Measurements from ENCODE around the gene DEPDC1B. TPM values are rescaled to one million over a fixed set of nuclear protein-coding genes. Genes with fewer than 3 reads are reported as not detected.

Gene DEPDC1B
- total and polyA plus RNA-seq, 2 of the 8 experiments (the other 6 are each of a cell fraction or from before 2014, with no cell fraction given) = 30.8 to 67.4 TPM

DNA sequence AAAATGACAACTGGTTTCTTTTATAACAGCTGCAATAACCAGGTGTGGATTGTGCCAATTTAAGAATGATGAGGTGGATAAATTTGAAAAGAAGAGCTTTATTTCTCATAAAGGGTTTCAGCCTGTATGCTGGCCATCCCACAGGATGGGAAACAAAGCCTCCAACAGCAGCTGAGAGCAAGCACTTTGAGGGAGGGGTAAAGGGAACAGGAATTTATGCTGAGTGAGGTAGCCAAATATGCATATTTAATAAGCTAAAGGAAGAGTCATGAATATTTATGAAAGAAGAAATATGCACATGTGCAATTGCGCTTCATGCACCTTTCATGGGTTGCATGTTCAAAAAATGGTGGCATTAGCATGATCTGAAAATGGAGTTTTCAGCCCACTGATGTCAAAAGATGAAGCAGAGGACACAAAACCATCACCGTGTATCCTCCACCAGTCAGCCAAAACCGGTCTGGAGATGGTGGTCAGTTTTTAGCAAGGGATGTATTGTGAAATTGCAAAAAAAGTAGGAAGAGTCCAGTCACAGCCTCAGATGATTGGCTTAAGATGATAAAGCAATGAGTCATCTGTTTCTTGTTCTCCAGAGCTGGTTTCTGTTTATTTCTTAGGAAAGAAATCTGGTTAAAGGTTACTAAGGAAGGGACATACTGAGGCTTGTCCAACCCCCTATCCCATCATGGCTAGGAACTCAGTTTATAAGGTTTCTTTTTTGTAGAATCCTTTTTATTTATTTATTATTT lies 47.9 kb downstream of the DEPDC1B start:
- Histone ChIP-seq H4K5ac (ENCODE audit: insufficient read length, low read depth, low read length) (no peak overlapping the region), H3K27ac (ENCODE audit: low read depth, low read length) (no peak overlapping the region), H2AFZ (ENCODE audit: low read length) (no peak overlapping the region), H3K4ac (replicated peaks; ENCODE audit: insufficient read length, low read depth, low read length) (no peak overlapping the region), H3K14ac (ENCODE audit: insufficient read length) (no peak overlapping the region), H3K9ac (replicated peaks in 1 of 4; ENCODE audit: extremely low read depth in 1 of 4, low read depth in 3 of 4, low read length in 3 of 4) (no peak overlapping the region), H2BK120ac (replicated peaks; ENCODE audit: low read depth, low read length) (no peak overlapping the region), H3K36me3 (ENCODE audit: control insufficient read depth in 2 of 4, insufficient read depth in 4 of 4, low read length in 3 of 4) (peaks cover 0 to 3% (median under 1%) of the 10 kb centered on the region in 4 experiments; a peak in 4 of 8 replicates), H3K9me3 (ENCODE audit: insufficient read depth in 2 of 2, low read depth in 1 of 2, low read length in 1 of 2) (peaks cover 3 to 7% of the 10 kb centered on the region in 2 experiments; a peak in 2 of 4 replicates), H3K23ac (ENCODE audit: insufficient read length) (no peak overlapping the region), H3K79me1 (ENCODE audit: low read depth, low read length) (no peaks in the 10 kb centered on the region), H2BK15ac (ENCODE audit: low read length) (no peak overlapping the region), H2BK20ac (ENCODE audit: low read length) (no peak overlapping the region), H3K4me1 (replicated peaks in 1 of 4; ENCODE audit: control insufficient read depth in 3 of 4, insufficient read depth in 4 of 4, low read length in 3 of 4) (no peaks in the 10 kb centered on the region), H3K23me2 (ENCODE audit: low read depth, low read length) (no peaks in the 10 kb centered on the region), H2BK5ac (ENCODE audit: low read depth, low read length) (no peak overlapping the region), H4K91ac (replicated peaks; ENCODE audit: insufficient read length, low read length) (no peak overlapping the region), H2AK5ac (ENCODE audit: low read depth, low read length) (no peak overlapping the region), H3K18ac (ENCODE audit: extremely low read depth, low read length) (no peak overlapping the region), H4K8ac (ENCODE audit: extremely low read depth, insufficient read depth, low read length) (no peak overlapping the region), H2BK12ac (ENCODE audit: low read depth, low read length) (no peak overlapping the region), H3K27me3 (replicated peaks in 1 of 4; ENCODE audit: control insufficient read depth in 3 of 4, extremely low read depth in 1 of 4, insufficient read depth in 3 of 4, low read length in 3 of 4) (no peaks in the 10 kb centered on the region), H3K56ac (replicated peaks; ENCODE audit: insufficient read length, low read depth, low read length) (no peak overlapping the region), H4K20me1 (replicated peaks in 1 of 2; ENCODE audit: control insufficient read depth in 1 of 2, insufficient read depth in 2 of 2, low read length in 2 of 2) (peaks cover 0 to 2% of the 10 kb centered on the region in 2 experiments), H3K4me3 (ENCODE audit: extremely low read depth in 1 of 4, insufficient read depth in 2 of 4, low read depth in 3 of 4, low read length in 4 of 4) (no peak overlapping the region), H3K79me2 (ENCODE audit: control insufficient read depth in 1 of 2, insufficient read depth in 2 of 2, low read length in 2 of 2) (peaks cover 0 to 19% of the 10 kb centered on the region in 2 experiments; a peak in 2 of 4 replicates), H3K4me2 (ENCODE audit: insufficient read depth in 1 of 2, low read depth in 2 of 2, low read length in 2 of 2) (no peak overlapping the region)
- 96% methylated on average over 3 of the region's 3 CpGs; no CpG with 5 or more reads in 1 of the 2 experiments for WGBS, 2 experiments (ENCODE audit: extremely low coverage in 1 of 2, insufficient coverage in 1 of 2, insufficient read length in 1 of 2, insufficient replicate concordance in 2 of 2, low coverage in 1 of 2, low lambda C conversion rate in 2 of 2, missing lambda C conversion rate in 1 of 2)
- CTCF ChIA-PET (ENCODE audit: partially characterized antibody) = interaction anchor here (0.6 to 2.8 kb wide), 5 partner anchors 11 to 357 kb away, joined by 3 to 10 read pairs (median 3); no protein-coding TSS in a partner anchor
- FAIRE-seq (no peak), DNase-seq (ENCODE audit: low read depth in 1 of 2, low spot score in 2 of 2) (no peak)
- POLR2A ChIA-PET (ENCODE audit: partially characterized antibody) = interaction anchor here (1.0 kb wide), 1 partner anchor 50 kb away, joined by 3 read pairs; no protein-coding TSS in a partner anchor
- no peak for TF ChIP-seq KDM1A (IDR thresholded peaks at IDR 0.05; ENCODE audit: borderline replicate concordance, low read length)

Measured in H1 (cell line).